Measurements from ENCODE around the gene DCAF8L1. TPM values are rescaled to one million over a fixed set of nuclear protein-coding genes. Genes with fewer than 3 reads are reported as not detected.

The DCAF8L1 gene
- total and polyA plus RNA-seq, 2 of the 8 experiments (the other 6 are each of a cell fraction or from before 2014, with no cell fraction given) = not detected

- H4K91ac ChIP-seq (replicated peaks; ENCODE audit: insufficient read length, low read length) = no peak overlapping the region
- no peaks in the 10 kb centered on the region for H3K79me2 ChIP-seq (ENCODE audit: control insufficient read depth in 1 of 2, insufficient read depth in 2 of 2, low read length in 2 of 2)
- ChIA-PET POLR2A (ENCODE audit: partially characterized antibody) (no interaction called here), CTCF (ENCODE audit: partially characterized antibody) (no interaction called here)
- H3K79me1 ChIP-seq (ENCODE audit: low read depth, low read length) = no peaks in the 10 kb centered on the region
- no peak overlapping the region for H3K56ac ChIP-seq (replicated peaks; ENCODE audit: insufficient read length, low read depth, low read length)
- H3K4me3 ChIP-seq (ENCODE audit: extremely low read depth in 1 of 4, insufficient read depth in 2 of 4, low read depth in 3 of 4, low read length in 4 of 4) = no peak overlapping the region
- no peak overlapping the region for H3K27ac ChIP-seq (ENCODE audit: low read depth, low read length)
- H2BK5ac ChIP-seq (ENCODE audit: low read depth, low read length) = no peak overlapping the region
- H3K36me3 ChIP-seq (ENCODE audit: control insufficient read depth in 2 of 4, insufficient read depth in 4 of 4, low read length in 3 of 4) = no peaks in the 10 kb centered on the region
- no peak overlapping the region for H3K4ac ChIP-seq (replicated peaks; ENCODE audit: insufficient read length, low read depth, low read length)
- H3K4me2 ChIP-seq (ENCODE audit: insufficient read depth in 1 of 2, low read depth in 2 of 2, low read length in 2 of 2) = no peak overlapping the region
- H3K14ac ChIP-seq (ENCODE audit: insufficient read length) = no peak overlapping the region
- no peaks in the 10 kb centered on the region for H3K23me2 ChIP-seq (ENCODE audit: low read depth, low read length)
- H3K4me1 ChIP-seq (replicated peaks in 1 of 4; ENCODE audit: control insufficient read depth in 3 of 4, insufficient read depth in 4 of 4, low read length in 3 of 4) = no peaks in the 10 kb centered on the region
- no peaks in the 10 kb centered on the region for H3K9me3 ChIP-seq (ENCODE audit: insufficient read depth in 2 of 2, low read depth in 1 of 2, low read length in 1 of 2)
- no peak for DNase-seq (ENCODE audit: low read depth in 1 of 2, low spot score in 2 of 2)
- FAIRE-seq = no peak
- 100% methylated on average over 2 of the region's 6 CpGs; no CpG with 5 or more reads in 1 of the 2 experiments for WGBS, 2 experiments (ENCODE audit: extremely low coverage in 1 of 2, insufficient coverage in 1 of 2, insufficient read length in 1 of 2, insufficient replicate concordance in 2 of 2, low coverage in 1 of 2, low lambda C conversion rate in 2 of 2, missing lambda C conversion rate in 1 of 2)
- no peak overlapping the region for H4K8ac ChIP-seq (ENCODE audit: extremely low read depth, insufficient read depth, low read length)
- TF ChIP-seq RBBP5 (IDR thresholded peaks at IDR 0.05; ENCODE audit: borderline replicate concordance, low read depth, low read length) (no peak), TAF1 (IDR thresholded peaks at IDR 0.05; ENCODE audit: low read depth, low read length) (no peak), EZH2 (IDR thresholded peaks at IDR 0.05; ENCODE audit: low read depth, low read length, severe bottlenecking) (no peak), TBP (IDR thresholded peaks at IDR 0.05; ENCODE audit: low read depth, low read length) (no peak), CHD1 (IDR thresholded peaks at IDR 0.05; ENCODE audit: low read depth, low read length) (no peak), ASH2L (IDR thresholded peaks at IDR 0.05; ENCODE audit: low read length) (no peak), RXRA (IDR thresholded peaks at IDR 0.05; ENCODE audit: insufficient read depth, low read depth, low read length) (no peak), GABPA (IDR thresholded peaks at IDR 0.05; ENCODE audit: borderline replicate concordance, insufficient read depth, low read length) (no peak), SAP30 (IDR thresholded peaks at IDR 0.05; ENCODE audit: insufficient read depth, insufficient replicate concordance, low read length) (no peak), SIN3A (conservative IDR thresholded peaks at IDR 0.05 in 1 of 2, IDR thresholded peaks at IDR 0.05 in 1 of 2; ENCODE audit: low read depth in 1 of 2, low read length in 2 of 2) (no peak), EP300 (IDR thresholded peaks at IDR 0.05; ENCODE audit: borderline replicate concordance in 1 of 2, low read depth in 2 of 2, low read length in 2 of 2) (no peak), MAFK (IDR thresholded peaks at IDR 0.05; ENCODE audit: low read depth, low read length) (no peak)
- no peak overlapping the region for H4K5ac ChIP-seq (ENCODE audit: insufficient read length, low read depth, low read length)
- H2BK120ac ChIP-seq (replicated peaks; ENCODE audit: low read depth, low read length) = no peak overlapping the region
- no peak overlapping the region for H2AFZ ChIP-seq (ENCODE audit: low read length)
- no peak overlapping the region for H3K9ac ChIP-seq (replicated peaks in 1 of 4; ENCODE audit: extremely low read depth in 1 of 4, low read depth in 3 of 4, low read length in 3 of 4)
- H2BK15ac ChIP-seq (ENCODE audit: low read length) = no peak overlapping the region
- H3K18ac ChIP-seq (ENCODE audit: extremely low read depth, low read length) = no peak overlapping the region
- no peak overlapping the region for H2BK12ac ChIP-seq (ENCODE audit: low read depth, low read length)
- no peak overlapping the region for H3K23ac ChIP-seq (ENCODE audit: insufficient read length)
- H2BK20ac ChIP-seq (ENCODE audit: low read length) = no peak overlapping the region
- H3K27me3 ChIP-seq (replicated peaks in 1 of 4; ENCODE audit: control insufficient read depth in 3 of 4, extremely low read depth in 1 of 4, insufficient read depth in 3 of 4, low read length in 3 of 4) = no peaks in the 10 kb centered on the region
- H2AK5ac ChIP-seq (ENCODE audit: low read depth, low read length) = no peak overlapping the region
- no peaks in the 10 kb centered on the region for H4K20me1 ChIP-seq (replicated peaks in 1 of 2; ENCODE audit: control insufficient read depth in 1 of 2, insufficient read depth in 2 of 2, low read length in 2 of 2)
These were observed 34.7 kb upstream of the DCAF8L1 start for GRCh38 chrX:28015993-28016392.

All from H1 (cell line).